ENCODE results near the gene ICAM4.
"Not testable (repeated sequence)": the region's sequence is repeated elsewhere in the genome, so short reads cannot be mapped to it uniquely, and the experiment has no call there.

The ICAM4 gene, protein sequence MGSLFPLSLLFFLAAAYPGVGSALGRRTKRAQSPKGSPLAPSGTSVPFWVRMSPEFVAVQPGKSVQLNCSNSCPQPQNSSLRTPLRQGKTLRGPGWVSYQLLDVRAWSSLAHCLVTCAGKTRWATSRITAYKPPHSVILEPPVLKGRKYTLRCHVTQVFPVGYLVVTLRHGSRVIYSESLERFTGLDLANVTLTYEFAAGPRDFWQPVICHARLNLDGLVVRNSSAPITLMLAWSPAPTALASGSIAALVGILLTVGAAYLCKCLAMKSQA

DNA sequence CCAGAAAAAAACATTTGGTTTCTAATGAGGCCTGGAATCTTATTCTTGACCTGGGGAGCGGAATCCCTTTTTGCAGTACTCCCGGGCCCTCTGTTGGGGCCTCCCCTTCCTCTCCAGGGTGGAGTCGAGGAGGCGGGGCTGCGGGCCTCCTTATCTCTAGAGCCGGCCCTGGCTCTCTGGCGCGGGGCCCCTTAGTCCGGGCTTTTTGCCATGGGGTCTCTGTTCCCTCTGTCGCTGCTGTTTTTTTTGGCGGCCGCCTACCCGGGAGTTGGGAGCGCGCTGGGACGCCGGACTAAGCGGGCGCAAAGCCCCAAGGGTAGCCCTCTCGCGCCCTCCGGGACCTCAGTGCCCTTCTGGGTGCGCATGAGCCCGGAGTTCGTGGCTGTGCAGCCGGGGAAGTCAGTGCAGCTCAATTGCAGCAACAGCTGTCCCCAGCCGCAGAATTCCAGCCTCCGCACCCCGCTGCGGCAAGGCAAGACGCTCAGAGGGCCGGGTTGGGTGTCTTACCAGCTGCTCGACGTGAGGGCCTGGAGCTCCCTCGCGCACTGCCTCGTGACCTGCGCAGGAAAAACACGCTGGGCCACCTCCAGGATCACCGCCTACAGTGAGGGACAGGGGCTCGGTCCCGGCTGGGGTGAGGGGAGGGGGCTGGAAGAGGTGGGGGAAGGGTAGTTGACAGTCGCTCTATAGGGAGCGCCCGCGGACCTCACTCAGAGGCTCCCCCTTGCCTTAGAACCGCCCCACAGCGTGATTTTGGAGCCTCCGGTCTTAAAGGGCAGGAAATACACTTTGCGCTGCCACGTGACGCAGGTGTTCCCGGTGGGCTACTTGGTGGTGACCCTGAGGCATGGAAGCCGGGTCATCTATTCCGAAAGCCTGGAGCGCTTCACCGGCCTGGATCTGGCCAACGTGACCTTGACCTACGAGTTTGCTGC, at the start of gene ICAM4:
TSS of gene ICAM4 (plus strand) at position 153 of the 935 bp plus-strand sequence. CDS start at position 211, 58 bp downstream.
- no peak for DNase-seq (ENCODE audit: low spot score)

DNA sequence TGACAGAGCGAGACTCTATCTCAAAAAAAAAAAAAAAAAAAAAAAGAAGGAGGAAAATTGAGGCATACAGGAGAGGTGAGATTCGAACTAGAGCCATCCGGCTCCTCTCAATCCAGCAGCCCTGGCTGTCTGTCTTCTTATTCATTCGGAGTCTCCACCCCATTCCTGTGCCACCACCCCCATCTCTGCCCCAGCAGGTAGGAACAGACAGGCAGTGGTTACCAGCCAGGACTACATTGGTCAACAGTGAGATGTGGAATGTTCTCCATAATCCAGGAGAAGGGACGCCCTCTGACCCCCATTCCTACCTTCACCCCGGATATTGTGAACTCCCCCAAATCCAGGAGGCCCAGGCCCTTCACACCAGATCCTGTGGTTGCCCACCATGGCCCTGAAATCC, 49.1 kb upstream of the ICAM4 start:
- DNase-seq (ENCODE audit: low spot score): no peak

DNA sequence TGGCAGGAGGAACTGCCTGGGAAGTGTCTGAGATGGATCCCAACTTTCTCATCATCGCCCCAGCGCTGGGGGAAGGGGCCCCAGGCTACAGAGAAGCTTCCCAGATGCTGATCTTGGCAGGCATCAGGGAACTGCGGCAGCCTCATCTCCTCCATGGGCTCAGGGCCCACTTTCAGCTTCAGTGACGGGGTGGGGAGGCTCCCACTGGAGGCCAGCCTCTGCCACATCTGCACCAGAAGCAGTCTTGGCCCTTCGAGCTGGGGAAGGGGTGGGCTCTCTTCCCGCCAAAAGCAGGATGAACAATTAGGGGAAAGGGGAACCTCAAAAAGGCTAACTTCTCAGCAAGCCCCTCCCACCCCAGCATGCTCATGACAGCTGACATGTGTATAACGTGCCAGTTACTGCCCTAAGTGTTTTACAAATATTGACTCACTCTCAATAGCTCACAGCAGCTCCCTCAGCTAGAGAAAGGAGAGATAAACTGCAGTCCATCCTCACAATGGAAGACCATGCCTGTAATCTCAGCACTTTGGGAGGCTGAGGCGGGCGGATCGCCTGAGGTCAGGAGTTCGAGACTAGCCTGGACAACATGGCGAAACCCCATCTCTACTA, 48.5 kb upstream of the ICAM4 start:
- DNase-seq (ENCODE audit: low spot score): peak; percentile 75

DNA sequence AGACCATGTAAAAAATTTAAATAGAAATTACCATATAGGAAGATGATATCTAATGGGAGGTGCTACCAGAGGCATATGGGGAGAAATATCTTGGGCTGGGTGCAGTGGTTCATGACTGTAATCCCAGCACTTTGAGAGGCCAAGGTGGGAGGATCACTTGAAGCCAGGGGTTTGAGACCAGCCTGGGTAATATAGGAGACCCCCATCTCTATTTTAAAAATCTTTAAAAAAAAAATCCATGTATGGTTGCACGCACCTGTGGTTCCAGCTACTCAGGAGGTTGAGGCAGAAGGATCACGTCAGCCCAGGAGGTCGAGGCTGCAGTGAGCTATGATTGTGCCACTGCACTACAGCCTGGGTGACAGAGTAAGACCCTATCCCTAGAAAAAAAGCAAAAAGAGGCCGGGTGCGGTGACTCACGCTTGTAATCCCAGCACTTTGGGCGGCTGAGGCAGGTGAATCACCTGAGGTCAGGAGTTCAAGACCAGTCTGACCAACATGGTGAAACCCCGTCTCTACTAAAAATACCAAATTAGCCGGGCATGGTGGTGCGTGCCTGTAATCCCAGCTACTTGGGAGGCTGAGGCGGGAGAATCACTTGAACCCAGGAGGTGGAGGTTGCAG, 44.8 kb upstream of the ICAM4 start:
- not testable (repeated sequence) for DNase-seq (ENCODE audit: low spot score)

DNA sequence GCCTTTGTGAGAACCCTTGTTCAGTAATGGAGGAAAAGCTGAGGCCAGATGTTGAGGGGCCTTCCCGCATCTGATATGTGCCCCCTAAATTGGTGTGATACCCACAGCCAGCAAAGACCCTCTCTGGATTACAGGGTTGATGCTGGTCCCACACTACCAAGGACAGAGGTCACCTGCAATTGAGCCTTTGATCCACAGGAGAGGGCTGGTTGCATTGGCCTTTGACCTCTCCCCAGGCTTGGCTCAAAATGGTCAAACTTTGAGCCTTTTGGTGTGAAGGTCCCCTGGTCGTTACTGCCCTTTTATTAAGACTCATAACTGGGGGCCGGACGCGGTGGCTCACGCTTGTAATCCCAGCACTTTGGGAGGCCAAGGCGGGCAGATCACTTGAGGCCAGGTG, 43.1 kb upstream of the ICAM4 start:
- DNase-seq (ENCODE audit: low spot score): no peak

DNA sequence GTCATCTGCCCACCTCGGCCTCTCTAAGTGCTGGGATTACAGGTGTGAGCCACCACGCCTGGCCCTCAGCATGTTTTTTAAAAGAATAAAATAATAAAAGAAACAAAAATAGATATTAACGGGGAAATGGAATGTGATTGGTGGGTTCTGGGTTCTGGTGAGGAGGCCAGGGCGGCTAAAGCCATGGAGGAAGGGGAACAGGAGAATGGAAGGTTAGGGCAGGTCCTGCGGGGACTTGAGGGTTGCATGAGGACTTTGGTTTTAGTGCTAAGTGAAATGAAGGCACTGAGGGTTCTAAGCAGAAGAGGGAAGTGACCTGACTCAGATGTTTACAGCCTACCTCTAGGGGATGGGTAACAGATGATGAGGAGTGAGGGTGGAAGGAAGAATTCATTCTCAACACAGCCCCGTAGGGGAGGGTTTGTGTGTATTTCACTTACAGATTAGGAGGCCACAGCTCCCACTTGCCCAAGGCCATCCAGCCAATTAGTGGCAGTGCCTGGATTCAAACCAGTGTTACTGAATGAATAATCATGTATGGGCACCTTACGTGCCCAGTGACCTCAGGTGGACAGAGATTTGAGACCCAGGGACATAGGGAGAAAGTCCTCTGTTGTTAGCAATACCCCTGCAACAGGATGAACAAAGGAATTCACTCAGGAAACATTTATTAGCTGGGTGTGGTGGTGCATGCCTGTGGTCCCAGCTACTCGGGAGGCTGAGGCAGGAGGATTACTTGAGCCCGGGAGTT, 41.4 kb upstream of the ICAM4 start:
- DNase-seq (ENCODE audit: low spot score): no peak

DNA sequence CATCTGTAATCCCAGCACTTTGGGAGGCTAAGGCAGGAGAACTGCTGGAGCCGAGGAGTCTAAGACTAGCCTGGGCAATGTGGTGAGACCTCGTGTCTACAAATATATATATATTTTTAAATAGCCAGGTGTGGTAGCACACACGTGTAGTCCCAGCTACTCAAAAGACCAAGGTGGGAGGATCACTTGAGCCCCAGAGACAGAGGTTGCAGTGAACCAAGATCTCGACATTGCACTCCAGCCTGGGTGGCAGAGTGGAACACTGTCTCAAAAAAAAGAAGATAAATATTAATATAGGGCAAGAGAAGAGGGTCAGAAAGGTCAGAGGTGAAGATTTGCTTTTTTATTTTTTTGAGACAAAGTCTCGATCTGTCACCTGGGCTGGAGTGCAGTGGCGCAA, 40.2 kb upstream of the ICAM4 start:
- no peak for DNase-seq (ENCODE audit: low spot score)

DNA sequence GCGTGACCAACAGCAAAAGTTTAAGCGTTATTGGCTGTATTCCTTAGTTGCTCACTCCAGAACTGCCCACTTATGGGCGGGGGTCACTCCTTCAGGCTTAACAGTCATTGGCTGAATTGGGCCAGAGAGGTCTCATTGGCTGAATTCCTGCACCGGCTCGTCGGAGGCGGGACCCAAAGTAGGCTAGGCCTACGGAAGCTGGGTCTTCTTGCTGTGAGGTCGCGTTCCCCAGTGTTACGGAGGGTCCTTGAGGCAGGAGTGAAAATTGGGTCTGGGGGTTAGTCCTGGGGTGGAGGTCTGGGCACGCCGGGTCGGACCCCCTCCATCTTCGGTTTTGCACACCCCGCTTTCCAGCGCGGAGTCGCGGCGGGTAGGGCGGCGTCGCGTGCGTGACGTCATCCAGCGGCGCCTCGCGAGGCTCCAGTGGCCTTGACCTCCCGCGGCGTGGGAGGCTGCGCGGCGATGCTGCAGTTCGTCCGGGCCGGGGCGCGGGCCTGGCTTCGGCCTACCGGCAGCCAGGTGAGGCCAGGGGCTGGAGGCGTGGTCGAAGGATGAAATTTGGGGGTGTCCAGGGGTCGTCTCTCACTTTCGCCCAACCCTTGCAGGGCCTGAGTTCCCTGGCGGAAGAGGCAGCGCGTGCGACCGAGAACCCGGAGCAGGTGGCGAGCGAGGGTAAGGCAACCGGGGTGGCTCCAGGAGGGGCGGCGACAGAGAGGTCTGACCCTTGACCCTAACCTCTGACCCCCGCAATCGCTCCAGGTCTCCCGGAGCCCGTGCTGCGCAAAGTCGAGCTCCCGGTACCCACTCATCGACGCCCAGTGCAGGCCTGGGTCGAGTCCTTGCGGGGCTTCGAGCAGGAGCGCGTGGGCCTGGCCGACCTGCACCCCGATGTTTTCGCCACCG, 34.7 kb upstream of the ICAM4 start, which contains the start of gene MRPL4:
TSS of gene MRPL4 (plus strand) at position 423 of the 903 bp plus-strand sequence. CDS start at position 463, 40 bp downstream.
- DNase-seq (ENCODE audit: low spot score): peak; percentile 99

DNA sequence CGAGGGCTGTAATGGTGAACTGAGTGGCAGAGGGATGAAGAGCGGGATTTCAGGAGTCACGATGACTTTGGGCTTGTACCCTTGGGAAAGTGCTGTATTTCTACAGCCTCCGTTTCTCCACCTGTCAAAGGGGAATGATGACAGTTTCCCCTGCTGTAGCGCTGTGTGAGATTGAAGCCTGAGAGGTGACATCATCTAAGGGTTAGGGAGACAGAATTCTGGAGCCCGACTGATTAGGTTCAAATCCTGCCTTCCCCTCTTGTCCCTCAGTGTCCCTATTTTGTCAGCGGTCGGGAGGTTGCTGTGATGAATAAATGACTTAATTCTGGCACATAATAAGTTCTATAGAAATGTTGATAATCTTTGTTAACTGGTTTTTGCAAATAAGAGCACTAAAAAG, 34.0 kb upstream of the ICAM4 start:
- DNase-seq (ENCODE audit: low spot score): no peak

DNA sequence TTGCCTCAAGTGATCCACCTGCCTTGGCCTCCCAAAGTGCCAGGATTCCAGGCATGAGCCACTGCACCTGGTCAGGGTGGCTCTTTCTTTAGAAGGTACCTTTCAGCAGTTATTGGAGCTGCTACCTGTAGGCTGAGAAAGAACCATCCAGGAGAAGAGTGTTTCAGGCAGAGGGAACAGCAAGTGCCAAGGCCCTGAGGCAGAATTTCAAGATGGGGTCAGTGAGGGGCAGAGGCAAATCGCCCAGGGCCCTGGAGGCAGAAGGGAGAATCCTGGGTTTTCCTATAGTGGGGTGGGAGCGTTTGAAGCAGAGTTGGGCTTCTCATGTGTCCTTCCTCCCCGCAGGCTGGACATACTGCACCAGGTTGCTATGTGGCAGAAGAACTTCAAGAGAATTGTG, 32.5 kb upstream of the ICAM4 start:
- DNase-seq (ENCODE audit: low spot score): no peak

DNA sequence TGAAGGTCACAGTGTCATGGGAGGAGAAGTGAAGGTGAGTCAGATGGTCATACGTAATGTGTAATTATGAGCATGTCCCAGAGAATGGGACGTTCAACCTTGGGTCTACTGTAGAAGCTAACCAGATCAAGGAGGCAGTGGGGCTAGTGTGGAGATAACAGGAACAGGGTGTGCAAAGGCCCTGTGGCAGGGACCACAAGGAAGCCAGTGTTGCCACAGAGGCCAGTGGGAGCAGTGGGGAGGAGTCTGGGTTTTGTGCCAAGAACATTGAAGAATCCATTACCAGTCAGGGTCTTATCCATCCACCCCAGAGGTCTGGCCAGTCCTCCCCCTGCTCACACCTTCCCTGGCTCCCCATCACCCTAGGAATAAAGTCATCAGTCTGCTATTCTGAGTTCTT, 31.4 kb upstream of the ICAM4 start:
- no peak for DNase-seq (ENCODE audit: low spot score)

DNA sequence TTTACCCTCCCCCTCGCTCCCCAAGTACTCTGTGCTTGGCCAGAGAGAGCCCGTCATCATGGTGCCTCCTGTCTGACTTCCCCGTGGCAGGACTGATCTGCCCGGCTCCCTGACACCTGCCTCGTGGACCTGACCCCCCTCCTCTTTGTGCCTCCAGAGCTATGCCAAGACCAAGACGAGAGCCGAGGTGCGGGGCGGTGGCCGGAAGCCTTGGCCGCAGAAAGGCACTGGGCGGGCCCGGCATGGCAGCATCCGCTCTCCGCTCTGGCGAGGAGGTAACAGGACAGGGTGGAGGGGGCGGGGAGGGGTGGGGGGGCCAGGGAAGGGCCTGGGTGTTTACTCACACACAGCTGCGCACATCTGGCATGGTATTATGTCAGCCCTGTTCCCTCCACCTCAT, 30.2 kb upstream of the ICAM4 start:
- DNase-seq (ENCODE audit: low spot score): no peak

DNA sequence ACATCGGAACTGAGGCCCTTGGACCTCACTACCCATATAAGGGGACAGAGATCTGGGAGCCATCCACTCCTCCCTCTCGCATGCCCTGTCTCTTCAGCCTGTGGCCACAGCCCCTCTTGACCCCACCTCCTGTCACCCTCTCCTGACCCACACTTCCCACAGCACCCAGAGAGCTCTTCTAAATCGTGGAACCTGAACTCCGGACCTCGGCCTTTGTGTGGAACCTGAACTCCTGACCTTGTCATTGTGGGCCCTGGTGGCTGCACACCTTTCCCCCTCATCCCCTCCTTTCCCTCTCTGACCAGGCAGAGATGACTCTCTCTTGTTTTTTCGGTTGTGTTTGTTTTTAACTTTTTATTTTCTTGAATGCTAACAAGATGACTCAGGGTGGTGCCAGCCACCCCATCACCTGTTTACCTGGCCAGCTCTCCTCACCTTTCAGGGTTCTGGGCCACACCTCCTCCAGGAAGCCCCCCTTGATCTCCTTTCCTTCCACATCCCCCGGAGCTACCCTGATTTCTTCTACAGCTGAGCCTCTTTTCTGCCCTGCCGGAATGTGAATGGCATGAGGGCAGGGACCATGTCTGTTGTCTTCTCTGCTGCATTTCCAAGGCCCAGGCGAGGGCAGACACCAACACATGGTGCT, 29.7 kb upstream of the ICAM4 start:
- no peak for DNase-seq (ENCODE audit: low spot score)

DNA sequence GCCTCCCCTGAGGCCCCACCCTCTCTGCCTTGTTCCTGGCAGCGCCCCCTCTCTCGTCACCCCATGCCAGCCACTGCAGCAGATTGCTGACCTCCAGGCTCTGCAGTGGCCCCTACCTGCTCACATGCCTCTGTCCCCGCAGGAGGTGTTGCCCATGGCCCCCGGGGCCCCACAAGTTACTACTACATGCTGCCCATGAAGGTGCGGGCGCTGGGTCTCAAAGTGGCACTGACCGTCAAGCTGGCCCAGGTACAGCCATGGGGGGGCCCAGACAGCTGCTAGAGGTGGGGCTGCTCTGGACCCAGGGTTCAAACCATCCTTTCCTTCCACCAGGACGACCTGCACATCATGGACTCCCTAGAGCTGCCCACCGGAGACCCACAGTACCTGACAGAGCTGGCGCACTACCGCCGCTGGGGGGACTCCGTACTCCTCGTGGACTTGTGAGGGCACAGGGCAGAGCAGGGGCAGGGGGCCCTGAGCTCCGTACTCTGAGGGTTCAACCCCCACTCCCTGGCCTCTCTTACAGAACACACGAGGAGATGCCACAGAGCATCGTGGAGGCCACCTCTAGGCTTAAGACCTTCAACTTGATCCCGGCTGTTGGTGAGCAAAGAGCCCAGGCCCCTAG, 28.6 kb upstream of the ICAM4 start:
- DNase-seq (ENCODE audit: low spot score): no peak

DNA sequence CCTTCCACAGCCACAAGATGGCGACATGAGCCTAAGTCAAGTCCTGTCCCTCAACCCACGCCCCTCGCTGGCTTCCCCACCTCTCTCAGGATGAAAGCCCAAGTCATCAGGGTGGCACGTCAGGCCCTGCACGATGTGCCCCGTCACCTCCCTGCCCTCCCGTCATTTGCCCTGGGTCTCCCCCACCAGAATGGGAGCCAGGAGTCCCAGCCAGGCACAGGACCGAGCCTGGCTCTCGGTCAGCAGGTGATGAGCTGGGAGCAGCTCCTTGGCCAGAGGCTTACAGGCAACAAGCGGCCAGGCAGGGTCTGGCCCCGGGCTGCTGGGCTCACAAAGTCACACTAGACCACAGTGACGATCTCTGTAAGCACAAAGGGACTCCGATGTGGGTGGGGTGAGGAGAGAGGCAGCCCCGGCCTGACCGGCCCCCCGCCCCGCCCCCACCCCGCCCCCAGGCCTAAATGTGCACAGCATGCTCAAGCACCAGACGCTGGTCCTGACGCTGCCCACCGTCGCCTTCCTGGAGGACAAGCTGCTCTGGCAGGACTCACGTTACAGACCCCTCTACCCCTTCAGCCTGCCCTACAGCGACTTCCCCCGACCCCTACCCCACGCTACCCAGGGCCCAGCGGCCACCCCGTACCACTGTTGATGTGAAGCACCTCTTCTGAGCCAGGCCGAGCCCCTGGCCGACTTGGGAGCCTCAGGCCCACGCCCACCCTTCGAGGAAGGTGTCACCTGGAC, 27.4 kb upstream of the ICAM4 start:
- peak; percentile 61 for DNase-seq (ENCODE audit: low spot score)

DNA sequence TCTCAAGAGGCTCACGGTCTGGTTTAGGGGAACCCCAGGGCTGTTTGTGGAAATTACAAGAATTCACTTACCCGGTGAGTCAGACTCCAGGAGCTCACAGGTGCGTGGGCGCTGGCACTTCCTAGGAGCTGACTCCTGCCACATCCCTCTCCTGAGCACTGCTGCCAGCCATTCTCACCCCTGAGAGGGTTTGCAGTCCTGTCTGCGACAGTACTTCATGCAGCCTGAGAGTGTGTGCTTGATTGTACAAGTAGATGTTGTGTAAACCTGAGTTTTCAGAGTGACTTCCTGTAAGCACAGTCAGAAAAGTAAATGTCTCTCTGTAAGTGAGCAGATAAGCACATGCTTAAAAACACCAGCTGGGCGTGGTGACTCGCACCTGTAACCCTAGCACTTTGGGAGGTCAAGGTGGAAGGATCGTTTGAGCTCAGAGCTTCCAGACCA, 26.6 kb upstream of the ICAM4 start:
- DNase-seq (ENCODE audit: low spot score): no peak

DNA sequence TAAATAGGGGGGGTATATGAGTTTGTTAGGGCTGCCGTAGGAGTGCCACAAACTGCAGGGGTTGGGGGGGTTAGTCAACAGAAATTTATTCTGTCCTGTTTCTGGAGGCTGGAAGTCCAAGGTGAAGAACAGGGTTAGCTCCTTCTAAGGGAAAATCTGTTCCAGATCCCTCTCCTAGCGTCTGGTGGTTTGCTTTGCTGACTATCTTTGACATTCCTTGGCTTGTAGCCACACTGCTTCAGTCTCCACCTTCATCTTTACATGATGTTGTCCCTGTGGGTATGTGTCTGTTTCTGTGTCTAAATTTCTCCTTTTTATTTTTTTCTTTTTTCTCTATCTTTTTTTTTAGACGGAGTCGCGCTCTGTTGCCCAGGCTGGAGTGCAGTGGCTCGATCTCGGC, 24.0 kb upstream of the ICAM4 start:
- DNase-seq (ENCODE audit: low spot score): no peak

DNA sequence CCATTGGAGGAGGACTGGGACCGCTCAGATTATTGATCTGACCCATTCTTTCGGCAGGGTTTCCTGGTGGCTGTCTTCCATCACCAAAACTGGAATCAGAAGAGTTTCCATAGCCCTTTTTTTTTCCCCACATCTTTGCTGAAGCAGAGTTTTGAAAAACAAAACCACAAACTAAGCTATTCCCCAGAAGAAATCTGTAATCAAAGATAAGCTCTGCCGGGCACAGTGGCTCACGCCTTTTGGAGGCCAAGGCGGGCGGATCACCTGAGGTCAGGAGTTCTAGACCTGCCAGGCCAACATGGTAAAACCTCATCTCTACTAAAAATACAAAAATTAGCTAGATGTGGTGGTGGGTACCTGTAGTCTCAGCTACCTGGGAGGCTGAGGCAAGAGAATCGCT, 20.0 kb upstream of the ICAM4 start:
- no peak for DNase-seq (ENCODE audit: low spot score)

DNA sequence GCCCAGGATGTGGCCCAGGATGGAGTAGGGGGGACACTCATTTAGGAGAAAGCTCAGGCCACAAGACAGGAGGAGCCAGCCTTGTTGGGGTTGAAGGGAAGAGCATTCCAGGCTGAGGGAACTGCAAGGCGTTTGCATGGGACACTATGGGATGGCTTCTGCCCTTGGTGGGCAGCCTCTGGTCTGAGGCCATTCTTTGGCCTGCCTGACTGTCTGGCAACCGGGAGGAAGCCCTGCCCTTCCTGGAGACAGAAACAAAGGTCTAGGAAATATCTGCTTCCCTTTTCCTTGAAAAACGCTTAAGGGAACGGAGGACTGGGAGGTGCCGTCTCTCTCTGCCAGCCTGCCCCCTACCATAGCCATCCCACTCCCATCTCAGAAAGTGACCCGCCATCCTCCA, 18.7 kb upstream of the ICAM4 start:
- no peak for DNase-seq (ENCODE audit: low spot score)

Data from hepatic stellate cell (primary cell).